Panc1 (cell line): ENCODE results near the gene C1QL3.
A peak's percentile ranks its signal among the peaks of the same experiment; 100 is the strongest.

Experiments used
- CTCF ChIP-seq: fragments of 450-650 bp; IDR thresholded peaks from 2 replicates; pipeline ENCODE4 v1.5.1; 2017; ENCODE audit warnings: mild to moderate bottlenecking
- POLR2AphosphoS5 ChIP-seq: IDR thresholded peaks from 2 replicates; pipeline ENCODE4 v1.6.1; 2012; ENCODE audit warnings: mild to moderate bottlenecking, low read depth, low read length, moderate library complexity

- peak; percentile 75 for TF ChIP-seq CTCF
- no peak for TF ChIP-seq POLR2AphosphoS5
Observed at GRCh38 chr10:16545116-16545736, 23.5 kb upstream of the C1QL3 start.
